Measurements from ENCODE around the gene SYNE1.
"Not testable (repeated sequence)": the region's sequence is repeated elsewhere in the genome, so short reads cannot be mapped to it uniquely, and the experiment has no call there.

- TF ChIP-seq CTCF (IDR thresholded peaks at IDR 0.05 in 8 of 11, conservative IDR thresholded peaks at IDR 0.05 in 3 of 11); POLR2A (IDR thresholded peaks at IDR 0.05): not testable (repeated sequence)
Observed at GRCh38 chr6:152514120-152514519, 123.0 kb downstream of the SYNE1 start.
